Activated CD4-positive, alpha-beta T cell treated with anti-CD3 and anti-CD28 coated beads, Interleukin-2, amount 10 ng/mL, durations not matched to agents 7 days and 5 days (primary cell): ENCODE results near the gene UBE2D3. TPM values are rescaled to one million over a fixed set of nuclear protein-coding genes. Genes with fewer than 3 reads are reported as not detected.

Source experiments
- CTCF ChIA-PET: fragments of 350-600 bp; sonication (Branson Sonifier 250); formaldehyde crosslinking; loops from one replicate; lab custom pipeline; 2021; ENCODE audit warnings: antibody characterized with exemption; lab: Charles Lee
- POLR2A ChIA-PET: fragments of 350-600 bp; sonication (Branson Sonifier 250); formaldehyde crosslinking; loops from one replicate; lab custom pipeline; 2021; ENCODE audit warnings: antibody characterized with exemption; lab: Charles Lee
- DNase-seq: peaks from one replicate; pipeline ENCODE4 v3.0.0-alpha.2; 2020
- H3K27ac Mint-ChIP-seq: one replicate; pipeline ENCODE4 v1.8.0; 2021; ENCODE audit warnings: mild to moderate bottlenecking, moderate library complexity, mixed read lengths
- H3K27me3 Mint-ChIP-seq: one replicate; pipeline ENCODE4 v1.8.0; 2021; ENCODE audit warnings: mixed read lengths
- H3K36me3 Mint-ChIP-seq: one replicate; pipeline ENCODE4 v1.8.0; 2021; ENCODE audit warnings: low read depth, mixed read lengths
- H3K4me1 Mint-ChIP-seq: one replicate; pipeline ENCODE4 v1.8.0; 2021; ENCODE audit warnings: mixed read lengths
- H3K4me3 Mint-ChIP-seq: one replicate; pipeline ENCODE4 v1.8.0; 2021; ENCODE audit warnings: mild to moderate bottlenecking, moderate library complexity, mixed read lengths
- H3K9me3 Mint-ChIP-seq: one replicate; pipeline ENCODE4 v1.8.0; 2021; ENCODE audit warnings: mixed read lengths
- total RNA-seq, 2 experiments: library from RNA; stranded (reverse); gene quantifications; one replicate each; pipeline ENCODE4 v1.2.3, GENCODE V29; 2021

The UBE2D3 gene
- total RNA-seq, 2 experiments from 2014 or later: 360 to 500 TPM

DNA sequence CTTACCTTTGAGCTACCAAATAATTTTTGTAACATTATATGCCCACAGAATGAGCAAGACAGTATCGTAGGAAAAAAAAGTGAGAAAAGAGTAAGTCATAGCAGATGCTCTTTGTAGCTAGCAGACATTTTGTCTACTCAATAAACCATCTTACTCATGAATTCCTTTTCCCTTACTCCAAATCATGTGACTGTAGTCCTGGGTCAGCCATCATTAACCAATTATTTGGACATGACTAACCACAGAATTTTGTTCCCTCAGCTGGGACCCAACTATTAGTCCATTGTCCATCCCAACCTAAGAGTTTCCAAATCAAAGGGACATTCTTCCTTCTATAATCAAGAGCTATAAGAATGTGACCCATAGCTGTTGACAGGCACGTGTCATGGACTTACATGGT is 11.4 kb downstream of the UBE2D3 start:
- ChIA-PET CTCF (interaction anchor here (0.8 to 3.1 kb wide), 7 partner anchors 9 to 307 kb away, joined by 3 to 10 read pairs (median 4); partner anchors contain the start of gene UBE2D3), POLR2A (no interaction called here)
- Mint-ChIP-seq H3K4me3 (no peak overlapping the region), H3K36me3 (peaks cover 71% of the 10 kb centered on the region), H3K27me3 (no peaks in the 10 kb centered on the region), H3K9me3 (no peaks in the 10 kb centered on the region), H3K4me1 (peaks cover 84% of the 10 kb centered on the region), H3K27ac (no peak overlapping the region)
- no peak for DNase-seq

DNA sequence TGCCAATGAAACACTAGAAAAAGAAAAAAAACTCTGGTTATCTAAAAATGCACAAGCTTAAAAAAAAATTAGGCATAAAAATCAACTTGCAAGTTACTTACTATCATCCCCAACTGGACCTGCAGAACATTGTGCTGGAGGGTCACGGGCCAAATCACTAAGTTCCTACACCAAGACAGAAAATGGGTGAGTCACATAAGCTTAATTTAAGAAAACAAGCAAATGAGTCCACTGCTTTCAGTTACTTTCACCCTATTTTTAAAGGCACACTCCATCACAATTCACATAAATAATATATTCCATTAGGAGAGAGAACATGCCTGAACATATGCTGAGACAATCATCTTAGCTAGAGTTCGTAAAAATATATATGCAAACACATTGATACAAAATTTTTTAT is 17.7 kb downstream of the UBE2D3 start:
- peaks cover 64% of the 10 kb centered on the region for H3K4me1 Mint-ChIP-seq
- peaks cover 71% of the 10 kb centered on the region for H3K36me3 Mint-ChIP-seq
- H3K27me3 Mint-ChIP-seq: no peaks in the 10 kb centered on the region
- H3K9me3 Mint-ChIP-seq: no peaks in the 10 kb centered on the region
- no peak for DNase-seq
- CTCF ChIA-PET: interaction anchor here (0.6 to 1.6 kb wide), 4 partner anchors 9 to 48 kb away, joined by 3 to 5 read pairs (median 4); partner anchors contain the start of gene UBE2D3
- POLR2A ChIA-PET: interaction anchor here (0.7 kb wide), 1 partner anchor 60 kb away, joined by 7 read pairs; no protein-coding TSS in a partner anchor
- H3K4me3 Mint-ChIP-seq: no peak overlapping the region
- no peak overlapping the region for H3K27ac Mint-ChIP-seq

DNA sequence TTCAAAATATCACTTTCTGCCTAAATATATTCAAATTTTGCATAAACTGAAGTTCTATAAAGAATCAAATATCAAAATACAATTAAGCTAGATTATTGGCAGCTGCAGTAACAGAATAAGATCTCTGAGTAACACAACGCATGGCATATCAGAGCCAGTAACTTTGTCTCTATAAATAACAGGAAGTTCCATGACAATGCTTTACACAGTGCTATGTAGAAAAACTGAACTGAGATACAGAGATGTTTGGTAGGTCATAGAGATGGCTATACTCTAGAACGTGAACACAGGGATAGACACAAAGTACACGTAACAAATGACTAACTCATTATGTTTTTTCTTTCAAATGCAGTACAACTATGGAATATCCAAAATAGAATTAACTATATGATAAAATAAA is 18.2 kb downstream of the UBE2D3 start:
- no peak for DNase-seq
- H3K9me3 Mint-ChIP-seq: no peaks in the 10 kb centered on the region
- H3K27me3 Mint-ChIP-seq: no peaks in the 10 kb centered on the region
- H3K36me3 Mint-ChIP-seq: peaks cover 69% of the 10 kb centered on the region
- peaks cover 60% of the 10 kb centered on the region for H3K4me1 Mint-ChIP-seq
- peak overlapping the region; percentile 73 for H3K27ac Mint-ChIP-seq
- ChIA-PET CTCF (interaction anchor here (1.3 to 1.6 kb wide), 3 partner anchors 8 to 19 kb away, joined by 3 to 4 read pairs (median 3); partner anchors contain the start of gene UBE2D3), POLR2A (no interaction called here)
- no peak overlapping the region for H3K4me3 Mint-ChIP-seq

DNA sequence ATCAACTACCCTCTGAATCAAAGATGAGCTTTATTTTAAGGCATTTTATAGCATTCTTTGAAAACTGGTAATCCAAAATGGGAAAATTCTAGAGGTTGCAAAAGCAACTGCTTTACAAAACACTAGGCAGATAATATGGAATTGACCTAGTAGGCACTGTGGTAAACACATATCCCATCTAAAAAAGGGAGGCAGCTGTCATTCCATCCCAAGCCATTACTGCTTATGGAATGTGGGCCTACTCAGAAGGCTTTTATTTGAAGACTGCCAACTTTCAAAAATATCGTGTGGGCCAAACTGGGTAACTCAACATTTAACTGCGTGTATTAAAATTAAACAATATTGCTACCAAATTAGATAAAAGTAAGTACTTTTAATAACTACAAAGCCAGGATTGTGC is 19.3 kb downstream of the UBE2D3 start:
- peaks cover 65% of the 10 kb centered on the region for H3K36me3 Mint-ChIP-seq
- CTCF ChIA-PET: no interaction called here

DNA sequence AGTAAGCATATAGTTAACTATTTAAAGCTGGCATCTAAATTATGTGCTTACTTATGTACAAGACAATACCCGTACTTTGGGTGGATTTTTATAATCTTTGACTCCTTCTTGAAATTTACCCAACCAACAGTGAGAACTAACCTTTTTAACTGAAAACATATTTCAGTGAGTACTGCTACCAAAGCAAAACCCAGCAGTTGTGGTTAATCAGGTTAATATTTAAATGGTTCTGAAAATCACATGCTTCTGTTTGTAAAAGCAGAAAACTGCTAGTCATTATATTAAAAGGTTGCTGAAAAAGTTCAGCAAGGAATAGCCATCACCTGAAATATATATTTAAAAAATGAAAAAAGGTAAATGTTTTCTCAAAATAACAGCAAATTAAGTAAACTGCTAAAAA is 20.0 kb downstream of the UBE2D3 start:
- no peak for DNase-seq
- peaks cover 57% of the 10 kb centered on the region for H3K4me1 Mint-ChIP-seq
- H3K4me3 Mint-ChIP-seq: no peak overlapping the region
- peaks cover 67% of the 10 kb centered on the region for H3K36me3 Mint-ChIP-seq
- no peaks in the 10 kb centered on the region for H3K9me3 Mint-ChIP-seq
- POLR2A ChIA-PET: no interaction called here
- CTCF ChIA-PET: no interaction called here
- H3K27ac Mint-ChIP-seq: no peak overlapping the region
- no peaks in the 10 kb centered on the region for H3K27me3 Mint-ChIP-seq

More for the DNA sequence above, 19.3 kb downstream of the UBE2D3 start:
- H3K4me3 Mint-ChIP-seq: no peak overlapping the region
- POLR2A ChIA-PET: no interaction called here
- H3K4me1 Mint-ChIP-seq: peaks cover 56% of the 10 kb centered on the region
- DNase-seq: no peak
- H3K27me3 Mint-ChIP-seq: no peaks in the 10 kb centered on the region
- H3K27ac Mint-ChIP-seq: no peak overlapping the region
- no peaks in the 10 kb centered on the region for H3K9me3 Mint-ChIP-seq

DNA sequence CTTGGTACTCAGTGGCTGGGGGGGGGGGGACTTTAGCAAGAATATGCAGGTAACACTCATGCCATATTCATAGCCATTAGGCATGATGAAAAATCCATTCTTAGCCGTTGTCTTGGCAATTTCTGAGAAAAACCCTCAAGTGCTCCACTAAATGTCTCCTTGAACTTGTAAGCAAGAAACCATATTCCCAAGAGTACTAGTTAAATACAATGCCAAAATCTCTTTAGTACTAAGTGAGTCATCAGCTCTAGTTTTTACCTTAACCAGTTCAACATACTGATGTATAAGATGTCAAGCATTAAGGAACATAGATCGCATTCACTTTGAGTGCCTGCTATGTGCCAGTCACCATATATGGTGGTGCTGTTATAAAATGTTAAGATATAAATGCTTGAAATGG is 27.5 kb downstream of the UBE2D3 start:
- Mint-ChIP-seq H3K4me3 (no peak overlapping the region), H3K9me3 (no peaks in the 10 kb centered on the region), H3K36me3 (peaks cover 66% of the 10 kb centered on the region), H3K27ac (no peak overlapping the region), H3K27me3 (no peaks in the 10 kb centered on the region), H3K4me1 (peaks cover 18% of the 10 kb centered on the region)
- CTCF ChIA-PET: interaction anchor here (1.3 to 2.2 kb wide), 2 partner anchors 13 to 24 kb away, joined by 3 to 6 read pairs; no protein-coding TSS in a partner anchor
- POLR2A ChIA-PET: no interaction called here
- no peak for DNase-seq

DNA sequence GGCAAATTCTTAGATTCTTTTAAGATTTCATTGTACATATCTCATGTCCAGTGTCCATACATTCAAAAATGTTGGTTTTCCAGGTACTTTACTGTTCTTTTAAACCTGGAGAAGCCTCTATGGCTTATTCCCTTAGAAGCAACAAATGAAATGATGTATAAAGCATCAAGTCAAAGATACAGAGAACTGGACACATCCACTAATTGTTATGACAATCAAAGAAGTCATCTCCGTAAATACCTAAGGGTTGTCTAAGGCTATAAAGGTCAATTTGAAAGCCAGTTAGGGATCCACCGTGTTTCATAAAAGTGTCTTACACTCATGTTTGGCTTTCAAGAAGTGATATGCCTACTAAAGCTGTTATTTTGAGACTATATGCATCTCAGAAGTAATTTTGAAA is 32.4 kb downstream of the UBE2D3 start:
- DNase-seq: no peak
- peaks cover 17% of the 10 kb centered on the region for H3K4me1 Mint-ChIP-seq
- no peak overlapping the region for H3K27ac Mint-ChIP-seq
- POLR2A ChIA-PET: no interaction called here
- no peak overlapping the region for H3K4me3 Mint-ChIP-seq
- CTCF ChIA-PET: no interaction called here
- H3K27me3 Mint-ChIP-seq: no peaks in the 10 kb centered on the region
- peaks cover 73% of the 10 kb centered on the region for H3K36me3 Mint-ChIP-seq
- H3K9me3 Mint-ChIP-seq: no peaks in the 10 kb centered on the region

DNA sequence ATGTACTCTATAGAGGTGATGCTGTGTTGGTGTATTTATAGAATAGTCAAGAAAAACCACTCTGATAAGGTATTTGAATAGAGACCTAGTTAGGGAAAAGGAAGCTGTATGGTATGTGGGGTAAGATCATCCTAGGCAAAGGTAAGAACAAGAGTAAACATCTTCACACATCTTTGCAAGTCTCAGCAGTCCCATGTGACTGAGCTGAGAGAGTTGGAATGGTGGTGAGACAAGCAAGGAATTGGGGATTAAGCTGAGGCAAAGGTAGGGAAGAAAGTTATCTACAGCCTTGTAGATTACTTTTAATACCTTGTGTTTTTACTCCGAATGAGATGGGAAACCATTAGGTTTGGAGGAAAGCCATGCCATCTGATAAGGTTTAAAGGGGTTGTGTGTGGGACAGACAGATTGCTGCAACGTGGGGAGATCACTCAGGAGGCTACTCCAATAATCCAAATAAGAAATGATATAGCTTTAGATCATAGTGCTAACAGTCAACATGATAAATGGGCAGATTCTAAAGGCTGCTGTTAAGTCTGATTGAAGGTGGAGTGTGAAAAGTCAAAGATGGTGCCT is 34.9 kb downstream of the UBE2D3 start:
- Mint-ChIP-seq H3K4me3 (no peak overlapping the region), H3K9me3 (no peaks in the 10 kb centered on the region), H3K36me3 (peaks cover 56% of the 10 kb centered on the region), H3K4me1 (peaks cover 16% of the 10 kb centered on the region), H3K27ac (peak overlapping the region; percentile 1), H3K27me3 (no peaks in the 10 kb centered on the region)
- no peak for DNase-seq
- POLR2A ChIA-PET: no interaction called here
- CTCF ChIA-PET: interaction anchor here (0.8 to 1.6 kb wide), 3 partner anchors 9 to 41 kb away, joined by 3 read pairs; no protein-coding TSS in a partner anchor

DNA sequence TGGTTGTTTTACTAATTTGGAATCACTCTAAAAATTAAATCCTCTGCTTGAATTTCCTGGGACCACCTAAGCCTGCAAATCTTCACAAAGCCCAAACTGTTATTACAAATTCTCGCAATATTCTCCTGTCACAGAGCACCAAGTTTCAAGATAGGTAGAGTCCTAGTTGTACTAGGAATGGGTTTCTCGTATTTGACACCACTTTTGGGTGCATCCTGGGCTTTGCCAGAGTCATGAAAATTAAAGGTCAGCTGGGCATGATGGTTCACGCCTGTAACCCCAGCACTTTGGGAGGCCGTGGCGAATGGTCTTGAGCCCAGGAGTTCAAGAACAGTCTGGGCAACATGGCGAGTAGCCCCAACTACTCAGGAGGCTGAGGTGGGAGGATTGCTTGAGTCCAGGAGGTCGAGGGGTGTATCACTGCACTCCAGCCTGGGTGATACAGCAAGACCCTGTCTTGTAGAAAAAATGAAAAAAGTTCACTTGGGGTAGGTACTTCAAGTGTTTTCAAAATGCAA is 36.0 kb downstream of the UBE2D3 start:
- peaks cover 49% of the 10 kb centered on the region for H3K36me3 Mint-ChIP-seq

DNA sequence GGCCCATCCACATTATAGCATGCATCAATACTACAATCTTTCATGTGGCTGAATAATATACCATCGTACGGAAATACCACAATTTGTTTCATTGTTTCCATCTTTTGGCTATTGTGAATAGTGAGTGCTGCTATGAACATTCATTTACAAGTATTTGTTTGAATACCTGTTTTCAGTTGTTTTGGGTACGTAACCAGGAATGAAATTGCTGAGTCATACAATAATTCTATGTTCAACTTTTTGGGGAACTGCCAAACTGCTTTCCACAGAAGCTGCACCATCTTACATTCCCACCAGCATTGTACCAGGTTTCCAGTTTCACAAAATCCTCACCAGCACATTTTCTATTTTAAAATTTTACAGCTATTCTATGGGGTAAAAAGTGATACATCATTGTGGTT is 38.0 kb downstream of the UBE2D3 start:
- ChIA-PET POLR2A (interaction anchor here (0.6 kb wide), 1 partner anchor 60 kb away, joined by 3 read pairs; no protein-coding TSS in a partner anchor), CTCF (interaction anchor here (1.4 kb wide), 1 partner anchor 201 kb away, joined by 3 read pairs; no protein-coding TSS in a partner anchor)
- H3K36me3 Mint-ChIP-seq: peaks cover 28% of the 10 kb centered on the region
- no peak for DNase-seq
- H3K4me1 Mint-ChIP-seq: peaks cover 12% of the 10 kb centered on the region
- H3K9me3 Mint-ChIP-seq: no peaks in the 10 kb centered on the region
- H3K27ac Mint-ChIP-seq: peak overlapping the region; percentile 31
- no peaks in the 10 kb centered on the region for H3K27me3 Mint-ChIP-seq
- no peak overlapping the region for H3K4me3 Mint-ChIP-seq

More for the DNA sequence above, 36.0 kb downstream of the UBE2D3 start:
- POLR2A ChIA-PET: no interaction called here
- Mint-ChIP-seq H3K4me1 (peaks cover 16% of the 10 kb centered on the region), H3K9me3 (no peaks in the 10 kb centered on the region), H3K27ac (no peak overlapping the region), H3K27me3 (no peaks in the 10 kb centered on the region), H3K4me3 (no peak overlapping the region)
- DNase-seq: no peak
- CTCF ChIA-PET: no interaction called here

DNA sequence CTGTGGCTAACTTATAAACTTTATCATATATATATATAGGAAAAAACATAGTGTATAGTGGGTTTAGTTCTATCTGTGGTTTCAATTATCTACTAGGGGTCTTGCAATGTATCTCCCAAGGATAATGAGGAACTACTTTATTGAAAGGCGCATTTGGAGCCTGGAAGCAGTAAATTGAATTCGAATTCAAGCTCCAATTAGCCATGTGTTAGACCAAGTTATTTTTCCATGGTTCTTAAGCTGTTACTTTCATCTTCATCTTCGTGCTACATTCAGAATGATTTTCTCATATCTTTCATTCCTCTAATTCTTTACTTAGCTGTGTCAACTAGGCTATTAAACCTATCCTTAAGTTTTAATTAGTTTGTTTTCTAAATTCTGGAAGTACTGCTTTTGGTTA is 39.4 kb downstream of the UBE2D3 start:
- H3K27ac Mint-ChIP-seq: no peak overlapping the region
- POLR2A ChIA-PET: no interaction called here
- CTCF ChIA-PET: no interaction called here
- H3K27me3 Mint-ChIP-seq: no peaks in the 10 kb centered on the region
- no peak overlapping the region for H3K4me3 Mint-ChIP-seq
- DNase-seq: no peak
- peaks cover 20% of the 10 kb centered on the region for H3K36me3 Mint-ChIP-seq
- no peaks in the 10 kb centered on the region for H3K9me3 Mint-ChIP-seq
- H3K4me1 Mint-ChIP-seq: peaks cover 9% of the 10 kb centered on the region

DNA sequence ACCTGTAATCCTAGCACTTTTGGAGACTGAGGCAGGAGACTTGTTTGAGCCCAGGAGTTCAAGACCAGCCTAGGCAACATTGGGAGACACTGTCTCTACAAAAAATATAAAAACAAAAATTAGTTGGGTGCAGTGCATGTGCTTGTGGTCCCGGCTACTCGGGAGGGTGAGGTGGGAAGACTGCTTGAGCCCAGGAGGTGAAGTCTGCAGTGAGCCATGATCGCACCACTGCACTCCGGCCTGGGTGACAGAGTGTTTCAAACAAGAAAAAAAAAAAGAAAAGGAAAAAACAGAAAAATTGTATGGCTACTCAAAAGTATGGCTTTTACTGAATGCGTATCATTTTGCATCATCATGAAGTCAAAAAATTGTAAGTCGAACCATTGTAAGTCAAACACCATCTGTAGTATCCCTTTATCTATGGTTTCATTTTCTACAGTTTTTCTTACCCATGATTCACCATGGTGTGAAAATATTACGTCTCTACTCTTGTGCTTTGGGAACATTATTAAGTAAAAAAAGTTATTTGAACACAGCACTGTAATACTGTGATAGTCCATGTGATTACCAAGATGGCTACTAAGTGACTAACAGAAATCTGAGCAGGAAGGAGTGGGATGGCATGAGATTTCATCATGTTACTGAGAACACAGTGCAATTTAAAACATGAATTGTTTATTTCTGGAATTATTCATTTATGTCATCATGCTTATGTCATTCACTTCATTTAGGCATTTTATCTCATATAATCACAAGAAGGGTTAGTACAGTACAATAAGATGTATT is 40.1 kb downstream of the UBE2D3 start:
- no peak overlapping the region for H3K4me3 Mint-ChIP-seq
- no peak for DNase-seq
- H3K4me1 Mint-ChIP-seq: peaks cover 6% of the 10 kb centered on the region
- no peak overlapping the region for H3K27ac Mint-ChIP-seq
- H3K36me3 Mint-ChIP-seq: peaks cover 13% of the 10 kb centered on the region
- H3K9me3 Mint-ChIP-seq: no peaks in the 10 kb centered on the region
- ChIA-PET POLR2A (no interaction called here), CTCF (no interaction called here)
- no peaks in the 10 kb centered on the region for H3K27me3 Mint-ChIP-seq

DNA sequence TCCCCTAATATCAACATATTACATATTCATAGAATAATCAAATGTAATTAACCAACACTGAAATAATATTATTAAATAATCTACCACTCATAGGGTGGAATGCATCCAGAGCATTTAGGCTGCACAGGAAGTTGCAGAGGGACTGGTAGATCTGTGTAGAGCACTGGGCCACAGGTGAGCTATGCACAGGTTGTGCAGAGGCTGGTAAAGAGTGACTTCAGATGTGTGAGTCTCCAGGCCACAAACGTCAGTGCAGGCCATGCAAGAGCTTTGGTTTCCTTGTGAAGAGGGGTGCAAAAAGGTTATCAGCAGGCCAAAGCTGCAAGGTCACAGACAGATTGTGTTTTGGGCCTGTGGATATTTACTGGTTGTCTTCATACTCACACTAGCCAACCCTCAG is 41.1 kb downstream of the UBE2D3 start:
- H3K9me3 Mint-ChIP-seq: no peaks in the 10 kb centered on the region
- H3K4me1 Mint-ChIP-seq: peaks cover 5% of the 10 kb centered on the region
- no peak for DNase-seq
- peaks cover 5% of the 10 kb centered on the region for H3K36me3 Mint-ChIP-seq
- CTCF ChIA-PET: no interaction called here
- H3K27me3 Mint-ChIP-seq: no peaks in the 10 kb centered on the region
- POLR2A ChIA-PET: no interaction called here
- no peak overlapping the region for H3K4me3 Mint-ChIP-seq
- H3K27ac Mint-ChIP-seq: no peak overlapping the region
